HG03108 (cell line): Measurements from ENCODE around the gene KRTAP10-4.
"Not testable (repeated sequence)": the region's sequence is repeated elsewhere in the genome, so short reads cannot be mapped to it uniquely, and the experiment has no call there.

Experiments
- ATAC-seq: cut with Tn5 transposase; IDR thresholded peaks from one replicate; pipeline ENCODE4 v1.9.1; 2021; ENCODE audit warnings: moderate library complexity; ENCODE audit not compliant: unreplicated experiment

The KRTAP10-4 gene

GRCh38 chr21:44596068-44596725 lies 22.7 kb downstream of the KRTAP10-4 start:
- no peak for ATAC-seq

GRCh38 chr21:44598061-44598460 lies 24.5 kb downstream of the KRTAP10-4 start:
- ATAC-seq, result no peak

- no peak for ATAC-seq
These were observed 25.9 kb downstream of the KRTAP10-4 start for GRCh38 chr21:44599264-44600029.

- ATAC-seq, result not testable (repeated sequence)
These were observed 26.8 kb downstream of the KRTAP10-4 start, which contains the start of gene KRTAP10-7 for GRCh38 chr21:44600118-44600978. TSS of gene KRTAP10-7 (plus strand) at chr21:44600597. CDS start at chr21:44600622, 25 bp downstream.

- not testable (repeated sequence) for ATAC-seq
These were observed 27.6 kb downstream of the KRTAP10-4 start for GRCh38 chr21:44601091-44601490.

- no peak for ATAC-seq
These were observed 28.3 kb downstream of the KRTAP10-4 start for GRCh38 chr21:44601596-44602462.

GRCh38 chr21:44602463-44602850 lies 28.9 kb downstream of the KRTAP10-4 start:
- no peak for ATAC-seq

- ATAC-seq, result no peak
These were observed 29.8 kb downstream of the KRTAP10-4 start for GRCh38 chr21:44603109-44603875.

- ATAC-seq, result no peak
These were observed 30.4 kb downstream of the KRTAP10-4 start for GRCh38 chr21:44603911-44604310.

GRCh38 chr21:44606495-44606894 lies 33.0 kb downstream of the KRTAP10-4 start:
- no peak for ATAC-seq

GRCh38 chr21:44609193-44609592 lies 35.7 kb downstream of the KRTAP10-4 start:
- no peak for ATAC-seq

GRCh38 chr21:44610157-44610843 lies 36.8 kb downstream of the KRTAP10-4 start:
- not testable (repeated sequence) for ATAC-seq

GRCh38 chr21:44611551-44611950 lies 38.0 kb downstream of the KRTAP10-4 start:
- no peak for ATAC-seq

GRCh38 chr21:44612029-44612486 lies 38.5 kb downstream of the KRTAP10-4 start, which contains the start of gene KRTAP10-8:
TSS of gene KRTAP10-8 (plus strand) at chr21:44612079. CDS start at chr21:44612101, 22 bp downstream.
- no peak for ATAC-seq

- ATAC-seq, result no peak
These were observed 39.2 kb downstream of the KRTAP10-4 start for GRCh38 chr21:44612669-44613229.

- no peak for ATAC-seq
These were observed 40.0 kb downstream of the KRTAP10-4 start for GRCh38 chr21:44613386-44614155.

- no peak for ATAC-seq
These were observed 40.7 kb downstream of the KRTAP10-4 start for GRCh38 chr21:44614161-44614631.
